HG02798 (cell line): ENCODE data around the gene MRPS2.

ENCODE experiments used
- ATAC-seq: cut with Tn5 transposase; IDR thresholded peaks from one replicate; pipeline ENCODE4 v1.9.1; 2021; ENCODE audit warnings: mild to moderate bottlenecking; ENCODE audit not compliant: unreplicated experiment, poor library complexity

The MRPS2 gene

GRCh38 chr9:135498381-135499126 lies 1.9 kb upstream of the MRPS2 start:
- ATAC-seq, result no peak

DNA sequence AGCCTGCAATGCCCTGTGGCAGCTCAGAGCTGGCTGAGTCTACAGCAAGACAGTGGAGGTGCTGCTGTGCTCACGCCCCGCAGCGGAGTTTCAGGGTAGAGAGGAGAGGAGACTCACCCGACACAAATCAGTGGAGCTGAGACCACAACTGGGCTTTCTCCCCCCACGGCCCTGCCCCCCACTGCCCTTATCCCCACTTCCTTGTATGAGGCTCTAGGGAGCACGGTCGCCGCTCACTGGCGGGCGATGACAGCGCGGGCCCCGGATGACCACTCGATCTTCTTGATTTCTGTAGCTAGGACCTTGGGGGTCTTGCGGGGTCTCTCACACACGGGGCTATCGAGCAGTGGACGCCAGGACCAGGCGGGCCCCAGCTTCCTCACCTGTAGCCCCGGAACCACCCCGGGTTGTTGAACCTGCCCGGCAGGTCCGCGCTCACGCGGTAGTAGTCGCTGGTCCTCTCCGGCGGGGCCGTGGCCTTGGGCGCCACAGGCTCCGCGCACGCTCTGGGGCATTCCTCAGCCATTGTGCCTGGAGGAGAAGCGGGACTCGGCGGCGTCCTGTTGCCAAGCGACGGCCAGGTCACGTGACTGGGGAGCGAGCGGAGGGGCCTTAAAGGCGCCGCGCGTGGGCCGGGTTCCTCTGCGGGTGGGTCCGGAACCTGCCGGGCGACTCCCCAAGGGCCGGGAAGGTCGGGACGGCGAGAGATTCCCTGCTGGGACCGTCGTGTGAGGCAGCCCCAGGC lies 984 bp upstream of the MRPS2 start:
- peak; percentile 64 for ATAC-seq

DNA sequence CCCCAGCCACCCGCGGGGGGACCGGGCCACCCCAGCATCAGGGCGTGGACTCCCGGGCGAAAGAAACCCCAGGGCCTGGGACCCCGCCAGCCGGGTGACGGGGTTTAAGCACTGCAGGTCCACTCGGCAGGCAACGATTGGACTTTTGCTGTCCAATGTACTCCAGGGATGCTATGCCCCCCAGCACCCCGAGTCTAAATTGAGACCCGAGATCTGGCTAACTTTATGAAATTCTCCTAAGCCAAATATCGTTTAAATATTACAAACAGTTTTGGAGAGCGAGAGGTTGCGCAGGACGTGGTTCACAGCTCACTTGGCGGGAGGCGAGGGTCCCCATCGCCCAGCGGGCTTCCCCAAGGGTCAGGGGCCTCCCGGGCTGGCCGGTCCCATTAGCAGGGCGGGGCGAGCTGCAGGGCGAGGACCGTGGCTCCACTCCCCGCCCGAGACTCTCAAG lies 384 bp upstream of the MRPS2 start:
- ATAC-seq, result no peak

DNA sequence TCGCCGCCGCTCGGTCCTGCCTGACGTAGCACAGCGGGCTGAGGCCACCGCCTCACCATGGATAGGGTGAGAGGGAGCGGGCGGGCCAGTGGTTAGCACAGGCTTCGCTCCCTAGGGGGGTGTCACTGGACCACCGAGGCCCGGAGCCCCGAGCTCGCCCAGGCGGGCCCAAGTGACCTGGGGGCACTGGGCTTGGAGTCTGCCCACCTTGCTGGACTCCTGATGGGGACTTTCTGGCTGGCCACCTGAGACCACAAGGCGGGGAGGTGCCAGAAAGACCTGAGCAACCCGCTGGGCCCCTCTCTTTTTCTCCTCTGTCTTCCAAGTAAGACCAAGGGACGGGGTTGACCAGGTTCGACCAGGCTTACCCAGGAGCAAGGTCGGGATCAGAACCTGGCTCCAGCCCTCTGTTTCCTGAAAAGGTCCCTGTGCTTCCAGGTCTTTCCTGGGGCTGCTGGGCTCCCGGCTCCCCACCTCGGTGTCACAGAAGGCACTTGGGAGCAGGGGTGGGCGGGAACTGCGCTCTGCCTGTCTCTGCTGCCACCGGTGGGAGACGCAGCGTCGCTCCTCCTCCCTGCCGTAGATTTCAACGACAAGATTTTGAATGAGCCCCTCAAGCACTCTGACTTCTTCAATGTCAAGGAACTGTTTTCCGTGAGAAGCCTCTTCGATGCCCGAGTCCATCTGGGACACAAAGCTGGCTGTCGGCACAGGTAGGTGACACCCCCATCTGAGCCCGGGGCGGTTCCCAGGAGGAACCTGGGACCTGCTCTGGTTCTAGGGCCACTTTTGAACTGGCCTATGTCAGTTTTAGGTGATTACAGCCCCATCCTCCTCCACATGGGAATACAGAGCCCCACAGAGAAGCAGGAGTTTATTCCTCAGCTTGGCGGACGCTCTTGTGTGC lies 1.0 kb downstream of the MRPS2 start:
- ATAC-seq, result no peak

GRCh38 chr9:135502168-135502872 lies 1.8 kb downstream of the MRPS2 start:
- no peak for ATAC-seq

DNA sequence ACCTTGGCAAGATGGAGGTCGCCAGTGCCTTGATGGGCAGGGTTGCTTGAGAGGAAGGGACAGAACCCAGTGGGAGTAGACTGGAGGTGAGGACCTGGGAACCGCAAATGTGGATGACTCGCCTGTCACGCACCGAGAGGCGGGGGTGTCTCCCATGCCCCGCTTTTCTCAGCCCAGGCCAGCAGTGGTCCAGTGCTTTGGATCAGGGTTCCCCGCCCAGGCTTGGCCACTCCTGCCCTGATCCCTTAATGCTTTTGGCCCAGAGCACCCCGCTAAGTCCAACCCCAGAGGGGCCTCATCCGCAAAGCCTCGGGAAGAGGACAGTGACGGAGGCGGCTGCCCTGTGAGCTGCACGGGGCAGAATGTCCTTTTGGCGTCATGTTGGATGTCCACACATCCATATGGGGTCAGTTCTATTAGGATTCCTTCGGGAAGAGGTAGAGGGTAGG lies 2.4 kb downstream of the MRPS2 start:
- no peak for ATAC-seq

GRCh38 chr9:135503371-135504261 lies 3.1 kb downstream of the MRPS2 start:
- no peak for ATAC-seq

- no peak for ATAC-seq
Measured at GRCh38 chr9:135504262-135505243, 4.1 kb downstream of the MRPS2 start.

GRCh38 chr9:135505406-135506187 lies 5.1 kb downstream of the MRPS2 start:
- ATAC-seq, result no peak

DNA sequence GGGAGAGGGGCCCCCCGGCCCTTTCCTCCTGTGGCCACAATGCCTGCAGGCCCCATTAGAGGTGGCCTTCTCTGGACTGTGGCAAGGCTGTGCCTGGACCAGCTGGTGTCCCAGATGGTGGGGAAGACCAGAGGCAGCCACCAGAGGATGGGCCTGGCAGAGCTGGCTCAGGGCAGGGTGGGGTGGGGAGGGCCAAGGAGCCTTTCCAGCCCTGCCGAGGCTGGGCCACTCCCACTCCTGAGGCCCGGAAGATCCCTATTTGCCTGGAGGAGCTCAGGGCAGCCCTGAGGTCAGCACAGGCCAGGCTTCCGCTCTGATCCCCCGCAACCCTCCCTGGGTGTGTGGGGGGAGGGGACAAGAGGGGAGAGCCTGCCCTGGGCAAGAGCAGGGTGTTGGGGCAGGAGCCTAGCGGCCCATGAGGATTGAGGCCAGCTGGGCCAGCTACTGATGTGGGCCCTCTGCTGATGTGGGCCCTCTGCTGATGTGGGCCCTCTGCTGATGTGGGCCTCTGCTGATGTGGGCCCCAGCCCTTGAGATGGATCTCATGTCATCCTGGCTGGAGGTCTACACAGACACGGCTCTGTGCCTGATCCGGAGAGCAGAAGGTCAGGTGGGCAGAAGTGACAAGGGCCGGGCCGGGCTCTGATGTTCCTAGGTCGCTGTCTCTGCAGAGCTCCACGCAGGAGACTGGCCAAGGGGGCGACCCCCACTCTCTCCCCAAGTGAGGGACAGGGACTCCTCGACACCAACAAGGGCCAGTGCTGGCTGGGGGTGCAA lies 6.0 kb downstream of the MRPS2 start:
- ATAC-seq, result no peak

GRCh38 chr9:135507104-135508035 lies 6.9 kb downstream of the MRPS2 start:
- no peak for ATAC-seq

- no peak for ATAC-seq
Measured at GRCh38 chr9:135508211-135508820, 7.8 kb downstream of the MRPS2 start.

DNA sequence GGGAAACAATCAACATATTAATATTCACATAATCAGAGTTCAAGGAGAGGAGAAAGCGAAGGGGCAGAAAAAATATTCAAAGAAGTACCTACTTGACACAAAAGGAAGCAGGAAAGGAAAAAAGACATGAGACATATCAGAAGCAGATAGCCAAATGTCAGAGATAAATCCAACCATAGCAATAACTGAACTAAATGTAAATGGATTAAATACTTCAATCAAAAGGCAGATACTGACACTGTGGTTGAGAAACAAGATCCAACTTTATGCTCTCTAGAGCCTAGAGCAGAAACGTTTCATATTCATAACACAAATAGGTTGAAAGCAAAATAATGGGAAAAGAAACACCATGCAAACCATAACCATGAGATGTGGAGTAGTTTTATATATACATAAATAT lies 9.0 kb downstream of the MRPS2 start:
- no peak for ATAC-seq

DNA sequence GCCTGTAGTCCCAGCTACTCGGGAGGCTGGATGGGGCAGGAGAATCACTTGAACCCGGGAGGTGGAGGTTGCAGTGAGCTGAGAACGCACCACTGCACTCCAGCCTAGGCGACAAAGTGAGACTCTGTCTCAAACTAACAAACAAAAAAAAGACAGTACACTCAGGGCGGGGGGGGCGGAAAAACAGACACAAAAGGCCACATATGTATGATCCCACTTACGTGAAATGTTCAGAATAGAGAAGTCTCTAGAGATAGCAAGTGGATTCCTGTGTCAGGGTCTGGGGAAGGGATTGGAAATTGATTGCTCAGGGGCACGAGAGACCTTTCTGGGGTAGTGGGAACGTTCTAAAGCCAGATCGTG lies 11.7 kb downstream of the MRPS2 start:
- no peak for ATAC-seq

DNA sequence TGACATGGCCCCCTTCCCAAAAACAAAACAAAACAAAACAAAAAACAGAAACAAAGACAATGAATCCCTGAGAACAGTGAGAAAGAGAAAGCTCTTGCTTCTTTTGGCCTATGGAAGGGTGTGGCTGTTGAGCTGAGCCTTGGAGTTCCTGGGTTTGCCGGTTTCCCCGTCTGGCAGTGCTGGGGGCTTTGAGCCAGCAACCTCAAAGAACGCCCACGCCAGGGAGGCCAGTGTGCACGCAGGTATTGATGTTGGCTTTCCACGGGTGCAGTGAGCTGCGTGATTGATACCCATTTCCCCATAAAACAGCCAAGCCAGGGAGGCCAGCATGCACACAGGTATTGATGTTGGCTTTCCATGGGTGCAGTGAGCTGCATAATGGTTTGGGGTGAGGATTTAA lies 12.4 kb downstream of the MRPS2 start:
- no peak for ATAC-seq
